Measurements from ENCODE around the gene TRIM63.

The TRIM63 gene

GRCh38 chr1:26012864-26013263 lies 54.6 kb downstream of the TRIM63 start:
- no peak for DNase-seq

DNA sequence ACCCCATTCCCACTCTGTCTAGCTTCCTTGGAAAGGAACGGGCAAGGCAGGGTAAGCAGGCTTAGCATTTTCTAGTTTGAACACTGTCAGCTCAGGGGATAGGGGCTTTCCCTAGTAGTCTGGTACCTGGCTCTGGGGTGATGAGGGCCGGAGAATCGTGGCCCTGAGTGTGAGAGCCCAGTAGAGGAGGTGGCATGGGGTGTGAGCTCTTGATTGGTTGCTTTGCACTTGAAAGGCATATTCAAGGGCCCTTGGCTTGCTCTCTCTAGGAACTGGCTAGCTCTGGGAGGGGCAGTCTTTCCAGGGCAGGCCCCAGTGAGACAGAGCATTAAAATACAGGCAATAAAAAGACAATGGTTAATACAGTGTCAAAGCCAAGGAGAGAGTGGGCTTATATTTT lies 56.6 kb downstream of the TRIM63 start:
- no peak for DNase-seq

DNA sequence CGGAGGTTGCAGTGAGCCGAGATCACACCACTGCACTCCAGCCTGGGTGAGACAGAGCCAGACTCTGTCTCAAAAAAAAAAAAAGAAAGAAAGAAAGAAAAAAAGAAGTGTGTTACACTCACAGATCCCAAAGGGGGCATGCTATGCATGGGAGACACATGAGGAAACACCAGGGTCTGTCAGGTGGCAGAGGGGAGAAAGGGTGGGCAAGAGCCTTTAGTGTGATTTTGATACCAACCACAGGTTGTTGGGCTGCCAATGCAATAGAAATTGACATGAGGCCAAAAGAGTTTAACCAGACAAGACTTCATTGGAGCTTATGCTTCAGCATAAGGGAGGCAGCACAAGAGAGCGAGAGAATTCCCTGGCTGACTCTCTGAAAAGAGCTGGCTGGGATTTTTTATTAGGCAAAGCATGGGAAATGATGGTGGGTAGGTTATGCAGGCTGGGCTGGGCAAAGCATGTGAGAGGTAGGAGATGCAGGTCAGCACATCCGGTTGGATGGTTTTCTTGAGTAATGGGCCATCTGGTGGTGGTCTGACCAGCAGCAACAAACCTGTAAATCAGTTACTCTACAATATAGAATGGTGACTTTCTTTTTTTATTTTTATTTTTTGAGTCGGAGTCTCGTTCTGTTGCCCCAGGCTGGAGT lies 57.5 kb downstream of the TRIM63 start:
- no peak for DNase-seq

- no peak for DNase-seq
These were observed 60.7 kb downstream of the TRIM63 start for GRCh38 chr1:26006710-26007109.

- DNase-seq, result no peak
These were observed 61.9 kb downstream of the TRIM63 start for GRCh38 chr1:26005434-26006105.

DNA sequence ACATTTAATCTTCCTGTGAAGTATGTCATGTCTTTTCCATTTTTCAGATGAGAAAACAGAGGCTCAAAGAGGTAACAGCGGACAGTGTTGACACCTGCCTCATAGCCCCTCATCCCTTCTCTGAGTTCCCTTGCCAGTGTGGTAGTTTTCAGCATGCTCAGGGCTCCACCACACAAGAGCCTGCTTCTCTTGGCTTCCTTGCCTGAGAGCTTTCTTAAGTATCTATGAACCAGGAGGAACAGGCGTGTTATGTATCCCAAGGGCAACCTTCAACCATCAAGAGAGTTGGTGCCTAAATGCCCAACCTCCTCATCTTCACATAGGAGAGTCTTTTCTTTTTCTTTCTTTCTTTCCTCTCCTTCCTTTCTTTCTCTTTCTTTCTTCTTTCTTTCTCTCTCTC lies 63.7 kb downstream of the TRIM63 start:
- no peak for DNase-seq

- no peak for DNase-seq
These were observed 64.2 kb downstream of the TRIM63 start for GRCh38 chr1:26003262-26003661.

Data from stimulated activated CD4-positive, alpha-beta T cell treated with anti-CD3 and anti-CD28 coated beads, Interleukin-4, amount 100 ng/mL, for 24 hours (primary cell).